Smooth muscle cell of trachea (primary cell): Measurements from ENCODE around the gene KCNJ4. TPM values are rescaled to one million over a fixed set of nuclear protein-coding genes. Genes with fewer than 3 reads are reported as not detected.

ENCODE experiments used
- total RNA-seq: library from RNA; depleted of rRNA; stranded (reverse); fragments of >200 nt; gene quantifications from 2 replicates; pipeline ENCODE4 v1.2.1, GENCODE V29; 2014

KCNJ4 gene
- not detected in 2 replicates for total RNA-seq

DNA sequence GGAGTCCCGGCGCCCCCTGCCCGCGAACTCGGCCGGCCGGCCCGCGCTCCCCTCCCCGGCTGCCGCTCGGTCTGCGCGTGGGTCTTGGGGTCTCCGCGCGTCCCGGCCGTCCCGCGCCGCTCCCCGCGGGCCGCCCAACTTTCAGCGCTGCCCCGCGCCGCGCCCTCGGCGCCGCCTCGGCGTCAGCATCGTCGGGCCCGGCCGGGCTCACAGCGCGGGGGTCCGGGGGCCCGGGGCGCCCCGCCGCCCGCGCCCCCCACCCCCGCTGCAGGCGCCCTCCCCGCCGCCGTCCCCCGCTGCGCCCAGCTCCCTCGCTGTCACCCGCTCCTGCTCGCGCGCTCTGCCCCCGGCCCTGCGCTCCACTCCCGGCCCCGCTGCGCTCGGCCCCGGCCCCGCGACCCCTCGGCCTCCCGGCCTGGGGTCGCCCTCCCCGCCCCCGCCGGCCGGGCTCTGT, at the start of gene KCNJ4:
TSS of gene KCNJ4 (minus strand) at position 124 of the 454 bp plus-strand sequence. CDS start 27,067 bp downstream, outside the sequence.

DNA sequence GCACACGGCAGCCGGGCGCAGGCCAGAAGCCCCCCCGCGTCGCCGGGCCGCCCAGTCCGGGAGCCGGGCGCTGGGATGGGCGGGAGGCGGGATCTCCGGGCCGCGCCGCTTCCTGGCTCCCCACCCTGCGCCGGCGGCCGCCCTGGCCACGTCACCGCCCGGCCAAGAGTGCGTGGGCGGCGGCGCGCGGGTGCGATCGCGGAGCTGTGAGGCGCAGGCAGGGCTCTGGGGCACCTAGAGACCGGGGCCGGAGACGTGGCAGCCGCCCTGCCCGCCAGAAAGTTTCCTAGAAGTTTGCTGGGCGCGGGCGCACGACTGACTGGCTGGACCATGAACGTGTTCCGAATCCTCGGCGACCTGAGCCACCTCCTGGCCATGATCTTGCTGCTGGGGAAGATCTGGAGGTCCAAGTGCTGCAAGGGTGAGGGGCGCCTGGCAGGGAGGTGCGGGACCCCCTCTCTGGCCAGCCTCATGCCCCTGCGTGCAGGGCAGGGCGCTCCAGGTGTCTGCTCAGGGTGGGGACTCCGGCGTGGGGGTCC, 13.0 kb upstream of the KCNJ4 start, which contains the start of gene KDELR3:
TSS of gene KDELR3 (plus strand) at position 193 of the 539 bp plus-strand sequence. CDS start at position 331, 138 bp downstream.

Other genes starting within 250 kb of the KCNJ4 start
- 45.8 and 56.6 TPM in 2 replicates for gene TMEM184B, start 182.2 kb downstream of the KCNJ4 start, total RNA-seq
- gene CSNK1E, start 137.8 kb downstream of the KCNJ4 start, total RNA-seq = 81.7 and 108 TPM in 2 replicates
- gene KDELR3, start 12.9 kb upstream of the KCNJ4 start, total RNA-seq = 135 and 173 TPM in 2 replicates
- 415 and 944 TPM in 2 replicates for gene DDX17, start 51.1 kb upstream of the KCNJ4 start, total RNA-seq
- 2.8 and 15.3 TPM in 2 replicates for gene DMC1, start 115.0 kb upstream of the KCNJ4 start, total RNA-seq
- 1.2 and 2.0 TPM in 2 replicates for gene FAM227A, start 201.2 kb upstream of the KCNJ4 start, total RNA-seq
- 14.3 and 14.7 TPM in 2 replicates for gene CBY1, start 201.4 kb upstream of the KCNJ4 start, total RNA-seq
- gene TOMM22, start 226.8 kb upstream of the KCNJ4 start, total RNA-seq = 50.3 and 75.8 TPM in 2 replicates
- 53.2 and 57.6 TPM in 2 replicates for gene JOSD1, start 245.7 kb upstream of the KCNJ4 start, total RNA-seq